SU-DHL-6 (cell line): Measurements from ENCODE around the gene TFE3.

ENCODE experiments used
- H2AFZ ChIP-seq: fragments of 200-600 bp; sonication (generic); 2 replicates; pipeline ENCODE4 v1.6.1; 2014; ENCODE audit warnings: low read depth, mild to moderate bottlenecking, moderate library complexity, mixed read lengths, antibody characterized with exemption, low read length; ENCODE audit not compliant: severe bottlenecking
- H3F3A ChIP-seq: fragments of 200-600 bp; shearing (Covaris generic); 2 replicates; pipeline ENCODE4 v1.6.0; 2016; ENCODE audit warnings: antibody characterized with exemption, mild to moderate bottlenecking; ENCODE audit not compliant: insufficient read depth
- H3K27ac ChIP-seq: fragments of 200-600 bp; sonication (generic); 2 replicates; pipeline ENCODE4 v1.5.1; 2016; ENCODE audit warnings: low read depth, mild to moderate bottlenecking, low read length, moderate library complexity, mixed read lengths
- H3K27me3 ChIP-seq: fragments of 200-600 bp; sonication (generic), shearing (Covaris generic); 2 replicates; pipeline ENCODE4 v1.6.0; 2014; ENCODE audit warnings: mild to moderate bottlenecking, low read length
- H3K36me3 ChIP-seq: fragments of 200-600 bp; sonication (generic); 2 replicates; pipeline ENCODE4 v1.6.1; 2014; ENCODE audit warnings: mild to moderate bottlenecking, low read length, mixed read lengths
- H3K4me2 ChIP-seq: fragments of 300-600, 200-600 bp; shearing (Covaris generic), sonication (generic); 2 replicates; pipeline ENCODE4 v1.6.0; 2014; ENCODE audit warnings: low read length, low read depth, mild to moderate bottlenecking; ENCODE audit not compliant: poor library complexity, severe bottlenecking
- H3K4me3 ChIP-seq: fragments of 200-600 bp; sonication (generic); 2 replicates; pipeline ENCODE4 v1.5.1; 2014; ENCODE audit warnings: antibody characterized with exemption, low read length, mild to moderate bottlenecking, mixed read lengths; ENCODE audit not compliant: insufficient read depth, poor library complexity, severe bottlenecking
- H3K79me2 ChIP-seq: fragments of 200-600 bp; sonication (generic); 2 replicates; pipeline ENCODE4 v1.6.1; 2014; ENCODE audit warnings: mild to moderate bottlenecking, low read length, moderate library complexity; ENCODE audit not compliant: insufficient read depth
- H3K9ac ChIP-seq: fragments of 200-600 bp; sonication (generic); 2 replicates; pipeline ENCODE4 v1.7.0; 2014; ENCODE audit warnings: mild to moderate bottlenecking, low read length
- H3K9me2 ChIP-seq: fragments of 200-600 bp; sonication (generic); replicated peaks from 2 replicates; pipeline ENCODE4 v1.6.1; 2014; ENCODE audit warnings: low read length; ENCODE audit not compliant: insufficient read depth
- H3K9me3 ChIP-seq: fragments of 200-600 bp; sonication (generic); 2 replicates; pipeline ENCODE4 v1.6.1; 2014; ENCODE audit warnings: low read length, mixed read lengths; ENCODE audit not compliant: insufficient read depth
- H4K20me1 ChIP-seq: fragments of 200-600 bp; sonication (generic); 2 replicates; pipeline ENCODE4 v1.6.1; 2014; ENCODE audit warnings: low read depth, mild to moderate bottlenecking, antibody characterized with exemption, low read length, moderate library complexity, mixed read lengths
- EZH2phosphoT487 ChIP-seq: fragments of 200-600 bp; sonication (generic), shearing (Covaris generic); conservative IDR thresholded peaks from 2 replicates; pipeline ENCODE4 v1.6.1; 2018; ENCODE audit warnings: mild to moderate bottlenecking, antibody characterized with exemption, low read length, moderate library complexity, mixed read lengths
- TF ChIP-seq, protein P1 (sequence below): fragments of 200-600 bp; sonication (generic); IDR thresholded peaks from one replicate; pipeline ENCODE4 v1.5.1; 2017; ENCODE audit warnings: antibody characterized with exemption, mild to moderate bottlenecking, low read length, moderate library complexity; ENCODE audit not compliant: insufficient read depth, poor library complexity, severe bottlenecking

TFE3 gene

DNA sequence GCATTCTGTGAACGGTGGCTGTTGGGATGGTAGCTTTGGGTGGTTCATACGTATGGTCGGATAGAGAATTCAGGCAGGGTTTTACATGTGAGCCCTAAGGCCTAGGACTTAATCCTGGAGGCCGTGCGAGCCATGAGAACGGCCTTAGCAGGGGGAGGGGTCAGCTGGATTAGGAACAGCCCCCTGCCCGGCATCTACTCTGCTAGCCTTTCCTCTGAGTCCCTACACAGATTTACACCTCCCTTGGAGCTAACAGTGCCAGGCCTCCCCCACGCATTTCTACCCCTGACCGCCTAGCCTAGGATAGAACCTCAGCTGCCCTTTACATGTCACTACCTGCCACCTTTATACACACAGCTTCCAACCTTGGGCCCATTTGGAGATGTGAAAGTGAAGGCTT, 23.5 kb upstream of the TFE3 start:
- no peak overlapping the region for H3K4me2 ChIP-seq
- no peak overlapping the region for H3K4me3 ChIP-seq
- no peak overlapping the region for H2AFZ ChIP-seq
- no peaks in the 10 kb centered on the region for H3K9me2 ChIP-seq
- H3K9ac ChIP-seq: no peak overlapping the region
- no peaks in the 10 kb centered on the region for H3K36me3 ChIP-seq
- no peaks in the 10 kb centered on the region for H3K9me3 ChIP-seq
- no peaks in the 10 kb centered on the region; the same call in 1 of the 2 replicates for H3F3A ChIP-seq
- no peaks in the 10 kb centered on the region for H4K20me1 ChIP-seq
- H3K27me3 ChIP-seq: no peaks in the 10 kb centered on the region
- no peak for TF ChIP-seq EZH2phosphoT487
- TF ChIP-seq, protein P1, sequence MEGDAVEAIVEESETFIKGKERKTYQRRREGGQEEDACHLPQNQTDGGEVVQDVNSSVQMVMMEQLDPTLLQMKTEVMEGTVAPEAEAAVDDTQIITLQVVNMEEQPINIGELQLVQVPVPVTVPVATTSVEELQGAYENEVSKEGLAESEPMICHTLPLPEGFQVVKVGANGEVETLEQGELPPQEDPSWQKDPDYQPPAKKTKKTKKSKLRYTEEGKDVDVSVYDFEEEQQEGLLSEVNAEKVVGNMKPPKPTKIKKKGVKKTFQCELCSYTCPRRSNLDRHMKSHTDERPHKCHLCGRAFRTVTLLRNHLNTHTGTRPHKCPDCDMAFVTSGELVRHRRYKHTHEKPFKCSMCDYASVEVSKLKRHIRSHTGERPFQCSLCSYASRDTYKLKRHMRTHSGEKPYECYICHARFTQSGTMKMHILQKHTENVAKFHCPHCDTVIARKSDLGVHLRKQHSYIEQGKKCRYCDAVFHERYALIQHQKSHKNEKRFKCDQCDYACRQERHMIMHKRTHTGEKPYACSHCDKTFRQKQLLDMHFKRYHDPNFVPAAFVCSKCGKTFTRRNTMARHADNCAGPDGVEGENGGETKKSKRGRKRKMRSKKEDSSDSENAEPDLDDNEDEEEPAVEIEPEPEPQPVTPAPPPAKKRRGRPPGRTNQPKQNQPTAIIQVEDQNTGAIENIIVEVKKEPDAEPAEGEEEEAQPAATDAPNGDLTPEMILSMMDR: no peak
- no peaks in the 10 kb centered on the region for H3K79me2 ChIP-seq
- no peak overlapping the region for H3K27ac ChIP-seq

DNA sequence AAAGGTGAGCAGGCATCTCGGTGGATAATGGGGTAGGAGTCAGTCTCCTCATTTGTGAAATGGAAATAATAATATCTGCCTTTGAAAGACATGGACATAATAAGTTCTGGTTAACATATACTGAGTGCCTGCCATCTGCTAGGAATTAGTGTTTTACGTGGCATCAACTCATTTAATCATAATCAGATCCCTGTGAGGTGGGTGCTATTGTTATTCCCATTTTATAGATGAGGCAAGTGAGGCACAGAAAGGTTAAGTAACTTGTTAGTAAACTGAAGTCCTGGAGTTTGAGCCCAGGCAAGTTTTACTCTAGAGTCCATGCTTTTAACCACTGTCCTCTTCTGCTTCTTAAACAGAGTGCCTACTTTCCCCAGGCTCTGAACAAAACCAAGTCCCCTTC, 23.1 kb upstream of the TFE3 start:
- Histone ChIP-seq H3K27me3 (no peaks in the 10 kb centered on the region), H3F3A (no peaks in the 10 kb centered on the region; the same call in 1 of the 2 replicates), H2AFZ (no peak overlapping the region), H3K79me2 (no peaks in the 10 kb centered on the region), H3K9ac (no peak overlapping the region), H3K9me2 (no peaks in the 10 kb centered on the region), H4K20me1 (no peaks in the 10 kb centered on the region), H3K27ac (no peak overlapping the region), H3K36me3 (no peaks in the 10 kb centered on the region), H3K4me3 (no peak overlapping the region), H3K9me3 (no peaks in the 10 kb centered on the region), H3K4me2 (no peak overlapping the region)
- TF ChIP-seq EZH2phosphoT487: no peak
- TF ChIP-seq, protein P1: no peak

DNA sequence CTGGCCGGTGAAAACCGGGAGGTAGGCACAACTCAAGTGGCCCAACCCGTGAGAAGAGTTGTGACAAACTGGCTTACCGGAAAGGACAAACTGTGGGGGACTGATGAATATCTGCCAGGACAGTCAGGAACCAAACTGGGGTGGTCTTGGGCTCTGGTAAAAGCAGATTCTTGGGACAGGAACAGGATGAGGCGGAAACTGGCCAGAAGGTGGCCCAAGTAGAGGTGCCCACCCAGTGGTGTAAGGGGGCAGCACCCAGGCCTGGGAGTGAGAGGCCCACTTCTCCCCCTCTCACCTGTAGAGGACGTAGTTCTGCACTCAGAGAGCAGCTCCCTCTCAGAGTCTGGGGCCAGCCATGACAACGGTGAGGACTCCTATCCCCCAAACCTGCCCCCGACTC, 21.6 kb upstream of the TFE3 start:
- no peak overlapping the region for H3K4me3 ChIP-seq
- H4K20me1 ChIP-seq: no peaks in the 10 kb centered on the region
- TF ChIP-seq EZH2phosphoT487: no peak
- TF ChIP-seq, protein P1: no peak
- H3K27ac ChIP-seq: no peak overlapping the region
- H3K4me2 ChIP-seq: no peak overlapping the region
- H3K36me3 ChIP-seq: no peaks in the 10 kb centered on the region
- no peak overlapping the region for H3K9ac ChIP-seq
- H3K27me3 ChIP-seq: no peaks in the 10 kb centered on the region
- H3K9me2 ChIP-seq: no peaks in the 10 kb centered on the region
- no peaks in the 10 kb centered on the region; the same call in 1 of the 2 replicates for H3F3A ChIP-seq
- H3K79me2 ChIP-seq: no peaks in the 10 kb centered on the region
- no peak overlapping the region for H2AFZ ChIP-seq
- H3K9me3 ChIP-seq: no peaks in the 10 kb centered on the region
